ENCODE data around the gene VPS37B.

- TF ChIP-seq EZH2 (IDR thresholded peaks at IDR 0.05; ENCODE audit: borderline replicate concordance, control insufficient read depth, low read depth, low read length) (no peak), CTCF (IDR thresholded peaks at IDR 0.05 in 2 of 3, conservative IDR thresholded peaks at IDR 0.05 in 1 of 3; ENCODE audit: control insufficient read depth in 2 of 3, extremely low read depth in 1 of 3, insufficient read depth in 1 of 3, low read depth in 3 of 3, low read length in 3 of 3) (no peak), EP300 (IDR thresholded peaks at IDR 0.05; ENCODE audit: borderline replicate concordance in 1 of 2, control insufficient read depth in 1 of 2, low read depth in 2 of 2, low read length in 2 of 2) (no peak), NFIC (IDR thresholded peaks at IDR 0.05; ENCODE audit: low read depth, low read length) (no peak), POLR2AphosphoS5 (IDR thresholded peaks at IDR 0.05; ENCODE audit: low read length) (no peak)
Observed at GRCh38 chr12:122834104-122834920, 61.6 kb downstream of the VPS37B start.

Measured in GM12878 (cell line).